GM19043 (cell line): ENCODE measurements around the gene RASD1.

Experiments
- ATAC-seq: cut with Tn5 transposase; IDR thresholded peaks from one replicate; pipeline ENCODE4 v1.9.1; 2021; ENCODE audit warnings: low read depth; ENCODE audit not compliant: unreplicated experiment

Gene RASD1

GRCh38 chr17:17527956-17528500, 31.8 kb upstream of the RASD1 start:
- ATAC-seq, result no peak

GRCh38 chr17:17527534-17527933, 31.3 kb upstream of the RASD1 start:
- ATAC-seq, result no peak

- ATAC-seq, result no peak
These were observed 30.2 kb upstream of the RASD1 start for GRCh38 chr17:17526369-17526768.

- ATAC-seq, result no peak
These were observed 29.8 kb upstream of the RASD1 start for GRCh38 chr17:17525956-17526355.

- ATAC-seq, result no peak
These were observed 29.1 kb upstream of the RASD1 start for GRCh38 chr17:17525311-17525710.

GRCh38 chr17:17523731-17524490, 27.7 kb upstream of the RASD1 start:
- ATAC-seq, result no peak

GRCh38 chr17:17523001-17523730, 27.0 kb upstream of the RASD1 start:
- no peak for ATAC-seq

GRCh38 chr17:17520599-17521232, 24.5 kb upstream of the RASD1 start:
- ATAC-seq, result no peak

- no peak for ATAC-seq
These were observed 23.7 kb upstream of the RASD1 start for GRCh38 chr17:17519886-17520285.

GRCh38 chr17:17518951-17519350, 22.8 kb upstream of the RASD1 start:
- no peak for ATAC-seq

- no peak for ATAC-seq
These were observed 21.8 kb upstream of the RASD1 start for GRCh38 chr17:17518014-17518413.

- no peak for ATAC-seq
These were observed 20.9 kb upstream of the RASD1 start for GRCh38 chr17:17516941-17517720.

GRCh38 chr17:17515934-17516930, 20.0 kb upstream of the RASD1 start:
- no peak for ATAC-seq

GRCh38 chr17:17514993-17515933, 19.1 kb upstream of the RASD1 start:
- ATAC-seq, result no peak

- no peak for ATAC-seq
These were observed 18.3 kb upstream of the RASD1 start for GRCh38 chr17:17514361-17514992.

- ATAC-seq, result no peak
These were observed 17.4 kb upstream of the RASD1 start for GRCh38 chr17:17513626-17514025.

GRCh38 chr17:17512866-17513265, 16.7 kb upstream of the RASD1 start:
- ATAC-seq, result no peak
